Skeletal muscle cell (primary cell): ENCODE data around the gene NCCRP1.
"Not testable (repeated sequence)": the region's sequence is repeated elsewhere in the genome, so short reads cannot be mapped to it uniquely, and the experiment has no call there.

Experiments used
- DNase-seq: peaks from one replicate; pipeline ENCODE4 v3.0.0-alpha.2; 2010; ENCODE audit warnings: low read depth
- H3K4me3 ChIP-seq: 2 replicates; pipeline ENCODE4 v1.5.1; 2011; ENCODE audit warnings: low read depth, mild to moderate bottlenecking, control low read depth, low read length, moderate library complexity

The NCCRP1 gene

DNA sequence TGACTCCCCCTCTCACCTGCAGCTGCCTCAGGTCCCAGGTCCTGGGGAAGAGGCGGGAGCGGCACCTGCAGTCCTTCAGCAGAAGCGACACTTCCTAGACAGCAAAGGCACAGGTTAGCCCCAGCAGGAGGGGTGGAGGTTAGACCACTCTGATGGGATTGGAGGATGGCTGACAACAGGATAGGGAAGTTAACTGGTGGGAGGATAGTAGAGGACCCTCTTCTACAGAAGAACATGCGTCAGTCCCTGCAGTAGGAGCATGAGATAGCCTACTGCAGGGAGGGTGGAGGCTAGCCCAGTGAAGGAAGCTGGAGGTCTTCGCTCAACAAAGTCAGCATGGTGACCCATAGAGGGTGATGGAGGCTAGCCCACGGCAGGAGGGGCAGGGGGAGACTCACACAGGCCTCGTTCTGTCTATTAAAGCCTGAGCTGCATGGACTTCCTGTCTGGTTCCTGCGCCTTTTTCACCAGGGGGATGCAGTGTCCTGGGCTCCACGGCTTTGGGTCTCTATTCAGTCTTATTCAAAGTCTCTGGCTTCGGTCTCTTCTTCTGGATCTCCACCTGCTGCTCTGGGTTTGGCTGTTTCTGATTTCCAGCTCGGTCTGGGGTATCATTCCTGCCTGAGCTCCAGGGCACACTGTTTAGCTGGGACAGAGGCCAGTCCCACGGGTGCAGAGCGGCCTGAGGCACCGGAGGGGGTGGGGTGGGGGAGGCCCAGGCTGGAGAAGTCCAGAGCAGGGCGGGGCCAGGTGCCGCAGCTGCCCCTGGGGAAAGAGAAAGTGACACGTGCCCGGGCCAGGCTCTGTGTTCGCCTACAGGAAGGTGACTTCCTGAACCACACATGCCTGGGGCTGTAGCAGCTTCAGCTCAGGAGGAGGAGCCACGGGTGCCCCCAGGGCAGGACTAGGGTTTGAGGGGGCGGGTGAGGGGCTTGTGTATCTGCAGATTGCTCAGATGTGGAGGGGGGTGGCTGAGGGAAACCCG, 40.7 kb downstream of the NCCRP1 start:
- no peak for DNase-seq
- no peak overlapping the region for H3K4me3 ChIP-seq

DNA sequence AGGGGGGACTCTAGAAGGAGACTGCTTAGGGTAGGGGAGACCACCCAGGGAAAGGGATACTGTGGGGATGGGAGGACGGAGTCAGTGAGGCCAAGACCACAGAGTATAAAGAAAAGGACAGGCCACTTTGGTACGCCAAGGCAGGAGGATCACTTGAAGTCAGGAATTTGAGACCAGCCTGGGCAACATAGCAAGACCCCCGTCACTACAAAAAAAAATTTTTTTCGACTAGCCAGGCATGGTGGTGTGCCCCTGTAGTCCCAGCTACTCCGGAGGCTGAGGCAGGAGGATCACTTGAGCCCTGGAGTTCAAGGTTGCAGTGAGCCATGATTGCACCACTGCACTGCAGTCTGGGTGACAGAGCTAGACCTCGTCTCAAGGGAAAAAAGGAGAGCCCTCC, 41.4 kb downstream of the NCCRP1 start:
- no peak overlapping the region for H3K4me3 ChIP-seq
- DNase-seq: no peak

DNA sequence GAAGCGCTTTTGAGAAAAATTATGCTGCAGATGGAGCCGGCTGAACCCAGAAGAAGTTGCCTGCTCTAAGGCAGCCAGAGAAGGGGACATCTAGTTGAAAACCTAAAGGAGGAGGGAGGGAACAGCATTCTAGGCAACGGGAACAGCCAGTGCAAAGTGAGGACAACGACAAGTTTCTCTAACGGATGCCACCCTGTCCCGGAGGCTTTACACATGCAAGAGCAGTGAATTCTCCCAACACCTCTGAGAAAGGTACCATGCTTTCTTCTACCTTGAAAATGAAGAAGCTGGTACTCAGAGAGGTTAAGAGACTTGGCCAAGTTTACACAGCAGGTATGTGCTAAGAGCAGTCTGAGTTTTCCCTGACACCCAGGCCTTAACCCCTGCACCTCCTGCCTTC, 42.2 kb downstream of the NCCRP1 start:
- no peak overlapping the region for H3K4me3 ChIP-seq
- no peak for DNase-seq

DNA sequence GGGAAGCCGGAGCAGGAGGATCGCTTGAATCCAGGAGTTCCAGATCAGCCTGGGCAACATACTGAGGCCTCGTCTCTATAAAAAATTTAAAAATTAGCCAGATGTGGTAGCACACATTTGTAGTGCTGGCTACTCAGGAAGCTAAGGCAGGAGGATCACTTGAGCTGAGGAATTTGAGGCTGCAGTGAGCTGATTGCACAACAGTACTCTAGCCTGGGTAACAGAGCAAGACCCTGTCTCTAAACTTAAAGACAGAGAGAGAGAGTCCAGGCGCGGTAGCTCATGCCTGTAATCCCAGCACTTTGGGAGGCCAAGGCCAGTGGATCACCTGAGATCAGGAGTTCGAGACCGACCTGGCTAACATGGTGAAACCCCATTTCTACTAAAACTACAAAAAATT, 43.7 kb downstream of the NCCRP1 start:
- no peak overlapping the region for H3K4me3 ChIP-seq
- no peak for DNase-seq

DNA sequence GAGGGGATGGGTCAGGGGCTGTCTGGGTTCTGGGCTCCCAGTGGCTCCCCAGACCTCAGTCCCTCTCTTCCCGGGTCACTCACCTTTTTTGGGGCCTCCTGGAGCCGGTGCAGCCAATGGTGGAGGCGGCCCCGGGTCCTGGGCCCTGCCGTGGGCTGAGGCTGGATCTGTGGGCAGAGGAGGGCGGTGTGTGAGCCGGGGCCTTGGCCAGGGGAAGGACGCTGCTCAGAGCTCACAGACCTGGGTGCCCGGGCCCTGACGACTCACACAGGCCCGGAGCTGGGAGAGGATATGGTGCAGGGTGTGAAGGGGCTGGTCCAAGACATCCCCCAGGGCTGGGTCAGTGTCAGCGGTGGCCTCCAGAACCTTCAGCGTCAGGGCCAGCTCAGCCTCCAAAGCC, 47.0 kb downstream of the NCCRP1 start:
- not testable (repeated sequence) for DNase-seq

DNA sequence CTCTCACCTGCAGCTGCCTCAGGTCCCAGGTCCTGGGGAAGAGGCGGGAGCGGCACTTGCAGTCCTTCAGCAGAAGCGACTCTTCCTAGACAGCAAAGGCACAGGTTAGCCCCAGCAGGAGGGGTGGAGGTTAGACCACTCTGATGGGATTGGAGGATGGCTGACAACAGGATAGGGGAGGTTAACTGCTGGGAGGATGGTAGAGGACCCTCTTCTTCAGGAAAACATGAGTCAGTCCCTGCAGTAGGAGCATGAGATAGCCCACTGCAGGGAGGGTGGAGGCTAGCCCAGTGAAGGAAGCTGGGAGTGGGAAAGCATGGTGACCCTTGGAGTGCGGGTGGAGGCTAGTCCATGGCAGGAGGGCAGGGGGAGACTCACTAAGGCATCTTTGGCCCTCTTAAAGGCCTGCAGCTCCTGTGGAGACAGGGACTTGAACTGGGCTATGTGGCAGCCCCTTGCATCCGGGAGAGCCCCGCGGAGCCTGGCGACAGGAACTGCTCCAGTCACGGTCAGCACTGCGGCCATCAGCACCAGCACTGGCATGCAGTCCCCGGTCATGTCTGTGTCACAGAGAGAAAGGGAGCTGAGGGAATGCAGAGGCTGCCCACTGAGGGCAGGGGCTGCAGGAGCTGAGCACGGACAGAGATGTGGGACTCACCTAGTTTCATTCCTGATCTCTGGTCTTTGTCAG, 47.8 kb downstream of the NCCRP1 start, which contains the start of gene IFNL3:
IFNL3 (minus strand) TSS at position 597 of the 691 bp plus-strand sequence; CDS start at position 558, 39 bp downstream.
- not testable (repeated sequence) for DNase-seq, H3K4me3 ChIP-seq

More for the DNA sequence above, 47.0 kb downstream of the NCCRP1 start:
- not testable (repeated sequence) for H3K4me3 ChIP-seq

DNA sequence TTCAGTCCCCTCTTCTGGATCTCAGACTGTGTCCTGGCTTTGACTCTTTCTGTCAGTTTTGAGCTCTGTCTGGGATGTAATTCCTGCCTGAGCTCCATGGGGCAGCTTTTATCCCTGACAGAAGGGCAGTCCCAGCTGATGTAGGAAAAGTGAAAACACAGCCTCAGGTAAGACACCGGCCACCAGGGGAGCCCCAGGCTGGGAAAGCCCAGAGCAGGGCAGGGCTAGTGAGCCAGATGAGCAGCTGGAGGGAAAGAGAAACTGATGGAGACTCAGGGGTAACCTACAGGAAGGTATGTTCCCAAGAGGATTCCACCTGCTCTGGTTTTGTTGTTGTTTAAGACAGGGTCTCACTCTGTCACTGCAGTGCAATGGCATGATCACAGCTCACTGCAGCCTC, 48.4 kb downstream of the NCCRP1 start:
- H3K4me3 ChIP-seq, DNase-seq: not testable (repeated sequence)

DNA sequence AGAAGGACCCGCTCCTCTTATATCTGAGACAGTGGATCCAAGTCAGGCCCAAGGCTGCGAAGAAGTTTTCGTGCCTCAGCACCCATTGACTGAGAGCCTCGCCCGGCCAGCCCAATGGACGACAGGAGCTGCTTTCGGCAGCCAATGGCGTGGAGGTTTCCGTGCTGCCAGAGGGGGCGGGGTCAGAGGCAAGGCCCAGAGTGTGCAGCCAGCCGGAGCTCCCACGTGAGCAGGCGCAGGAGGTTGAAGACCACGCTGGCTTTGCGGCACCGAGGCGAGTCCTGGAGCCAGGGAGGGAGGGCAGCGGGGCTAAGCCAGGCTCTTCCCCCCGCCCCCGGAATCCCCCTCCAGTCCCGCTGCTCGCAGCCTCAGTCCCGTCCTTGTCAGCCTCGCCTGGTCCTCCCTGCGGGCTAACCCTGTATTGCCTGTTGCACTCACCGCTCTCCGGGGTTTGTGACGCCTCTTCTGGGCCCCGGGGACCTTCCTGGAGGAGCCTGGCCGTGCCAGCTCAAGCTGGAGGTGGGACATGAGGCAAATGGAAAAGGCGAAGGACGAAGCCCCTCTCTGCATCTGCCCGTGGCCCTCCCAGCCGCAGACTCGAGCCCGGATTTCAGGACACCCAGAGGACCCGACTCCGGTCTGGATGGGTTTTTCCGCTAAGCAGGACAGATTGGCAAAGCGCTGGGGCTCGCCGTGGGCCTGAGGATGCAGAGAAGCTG, 50.3 kb downstream of the NCCRP1 start:
- no peak overlapping the region for H3K4me3 ChIP-seq
- DNase-seq: no peak

DNA sequence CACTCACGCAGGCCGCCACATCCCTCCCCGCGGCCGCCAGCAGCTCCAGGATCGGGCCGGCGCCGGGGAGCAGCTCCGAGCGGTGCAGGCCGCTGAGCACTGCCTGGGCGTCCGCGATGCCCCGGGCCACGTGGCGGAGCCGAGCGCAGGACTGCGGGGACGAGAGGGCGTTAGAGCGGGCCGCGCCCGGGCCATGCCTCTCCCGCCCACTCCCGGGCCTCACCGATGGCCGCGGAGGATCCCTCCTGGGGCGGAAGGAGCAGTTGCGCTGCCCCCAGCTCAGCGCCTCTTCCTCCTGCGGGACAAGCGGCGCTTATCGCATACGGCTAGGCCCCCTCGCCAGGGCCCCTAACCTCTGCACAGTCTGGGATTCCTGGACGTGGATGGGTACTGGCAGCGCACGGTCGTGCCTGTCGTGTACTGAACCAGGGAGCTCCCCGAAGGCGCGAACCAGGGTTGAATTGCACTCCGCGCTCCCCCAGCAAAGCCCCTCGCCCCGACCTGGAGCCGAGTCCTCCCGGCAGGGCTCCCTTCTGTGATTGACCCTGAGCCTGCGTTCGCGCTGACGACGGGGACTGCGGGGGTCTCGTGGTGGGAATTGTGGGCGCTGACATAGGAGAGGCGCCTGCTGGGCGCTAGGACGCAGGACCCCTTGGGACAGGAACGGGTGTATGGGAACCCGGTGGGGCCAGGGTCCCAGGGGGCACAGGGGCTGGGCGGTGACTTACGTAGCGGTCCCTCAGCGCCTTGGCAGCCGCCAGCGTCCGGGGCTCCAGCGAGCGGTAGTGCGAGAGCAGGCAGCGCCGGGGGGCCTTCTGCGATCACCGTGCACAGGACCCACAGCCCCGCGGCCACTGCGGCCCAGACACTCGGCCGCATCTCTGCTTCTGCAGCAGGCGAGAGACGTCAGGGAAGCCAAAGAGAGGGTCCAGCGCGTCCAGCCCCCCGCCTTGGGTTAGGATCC, 51.2 kb downstream of the NCCRP1 start:
- DNase-seq: no peak
- H3K4me3 ChIP-seq: no peak overlapping the region

DNA sequence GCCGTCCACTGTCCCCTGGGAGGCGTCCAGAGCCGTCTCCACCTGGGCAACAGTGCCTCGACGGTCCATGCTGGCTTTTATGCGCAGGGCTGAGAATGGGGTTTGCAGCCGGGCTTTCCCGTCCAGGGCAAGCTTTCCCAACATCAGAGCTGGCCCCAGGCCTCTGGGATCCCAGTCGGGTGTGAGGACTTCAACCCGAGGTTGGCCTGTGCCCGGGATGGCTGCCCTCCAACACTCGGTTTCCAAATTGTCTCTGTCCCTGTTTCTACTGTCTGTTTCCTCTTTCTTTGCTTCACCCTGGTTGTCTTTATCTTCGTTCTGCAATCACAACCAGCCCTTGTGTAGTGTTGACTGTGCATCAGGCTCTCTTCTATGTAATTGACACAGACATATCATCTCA, 52.0 kb downstream of the NCCRP1 start, which contains the start of gene IFNL4:
IFNL4 (minus strand) TSS at position 51 of the 400 bp plus-strand sequence.
- no peak for DNase-seq

DNA sequence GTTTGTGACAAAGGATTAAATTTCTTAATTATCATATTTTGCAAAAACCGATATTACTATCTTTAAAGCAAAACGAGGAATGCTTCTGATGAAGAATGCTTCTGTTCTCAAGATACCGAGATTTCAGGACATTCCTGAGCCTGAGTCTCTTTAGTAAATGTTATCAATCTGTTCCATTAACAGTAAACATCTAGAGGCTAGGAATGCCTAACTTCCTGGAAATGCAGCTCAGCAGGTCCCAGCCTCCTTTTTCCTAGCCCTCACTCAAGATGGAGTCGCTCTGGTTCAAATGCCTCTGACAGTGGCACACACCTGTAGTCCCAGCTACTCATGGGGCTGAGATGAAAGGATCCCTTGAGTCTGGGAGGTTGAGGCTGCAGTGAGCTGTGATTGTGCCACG, 54.3 kb downstream of the NCCRP1 start:
- no peak overlapping the region for H3K4me3 ChIP-seq
- no peak for DNase-seq

More for the DNA sequence above, 52.0 kb downstream of the NCCRP1 start, which contains the start of gene IFNL4:
- H3K4me3 ChIP-seq: no peak within 1 kb of the TSS
